Ishikawa (cell line): ENCODE results near the gene TPX2.

ENCODE experiments used
- CEBPB ChIP-seq: IDR thresholded peaks from 2 replicates; pipeline ENCODE4 v1.6.1; 2012
- CREB1 ChIP-seq: IDR thresholded peaks from 2 replicates; pipeline ENCODE4 v1.6.1; 2012; ENCODE audit warnings: low read depth
- EGR1 ChIP-seq: IDR thresholded peaks from 2 replicates; pipeline ENCODE4 v1.6.1; 2012
- EP300 ChIP-seq: IDR thresholded peaks from 2 replicates; pipeline ENCODE4 v1.6.1; 2012; ENCODE audit warnings: borderline replicate concordance
- FOXM1 ChIP-seq: IDR thresholded peaks from 2 replicates; pipeline ENCODE4 v1.6.1; 2012; ENCODE audit warnings: low read depth, borderline replicate concordance
- MAX ChIP-seq: IDR thresholded peaks from 2 replicates; pipeline ENCODE4 v1.6.1; 2012
- NFIC ChIP-seq: IDR thresholded peaks from 2 replicates; pipeline ENCODE4 v1.6.1; 2012
- RAD21 ChIP-seq: IDR thresholded peaks from 2 replicates; pipeline ENCODE4 v1.6.1; 2012; ENCODE audit warnings: low read depth
- TAF1 ChIP-seq: IDR thresholded peaks from 2 replicates; pipeline ENCODE4 v1.6.1; 2012; ENCODE audit warnings: low read depth, mild to moderate bottlenecking
- TCF12 ChIP-seq: IDR thresholded peaks from 2 replicates; pipeline ENCODE4 v1.6.1; 2012; ENCODE audit warnings: low read depth
- TEAD4 ChIP-seq: IDR thresholded peaks from 2 replicates; pipeline ENCODE4 v1.6.1; 2012
- YY1 ChIP-seq: IDR thresholded peaks from 2 replicates; pipeline ENCODE4 v1.6.1; 2012; ENCODE audit warnings: low read depth
- ZBTB7A ChIP-seq: IDR thresholded peaks from 2 replicates; pipeline ENCODE4 v1.6.1; 2012; ENCODE audit warnings: low read depth
- TF ChIP-seq, protein P1 (sequence below): IDR thresholded peaks from 2 replicates; pipeline ENCODE4 v1.6.1; 2012
- TF ChIP-seq, protein P2 (sequence below): IDR thresholded peaks from 2 replicates; pipeline ENCODE4 v1.6.1; 2012; ENCODE audit warnings: low read depth, mild to moderate bottlenecking

The TPX2 gene

DNA sequence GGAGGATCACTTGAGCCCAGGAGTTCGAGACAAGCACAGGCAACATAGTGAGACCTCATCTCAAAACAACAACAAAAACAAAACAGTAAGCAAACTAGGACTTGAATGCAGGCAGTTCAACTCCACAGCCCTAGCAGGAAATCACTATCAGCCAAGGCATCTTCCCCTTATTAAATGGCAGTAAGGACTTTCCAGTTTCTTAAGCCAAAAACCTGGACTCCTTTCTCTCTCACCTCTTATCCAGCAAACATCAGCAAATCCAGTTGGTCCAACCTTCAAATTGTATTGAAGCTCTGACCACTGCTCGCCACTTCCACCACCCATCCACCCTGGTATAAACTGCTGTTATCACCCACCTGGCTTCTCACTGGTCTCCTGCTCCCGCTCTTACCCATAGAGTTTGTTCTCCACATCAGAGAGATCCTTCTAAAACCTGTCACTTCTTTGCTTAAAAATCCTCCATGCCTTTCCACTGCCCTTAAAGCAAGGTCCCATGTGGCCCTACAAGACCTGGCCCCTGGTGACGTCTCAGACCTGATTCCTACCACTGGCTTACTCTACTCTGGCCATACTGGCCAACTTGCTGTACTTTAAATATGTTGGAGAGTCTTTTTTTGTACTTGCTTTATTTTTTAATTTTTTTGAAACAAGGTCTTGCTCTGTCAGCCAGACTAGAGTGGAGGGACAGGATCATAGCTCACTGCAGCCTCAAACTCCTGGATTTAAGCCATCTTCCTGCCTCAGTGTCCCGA lies 44.1 kb upstream of the TPX2 start:
- no peak for TF ChIP-seq TCF12
- TF ChIP-seq EGR1: no peak
- no peak for TF ChIP-seq TAF1

DNA sequence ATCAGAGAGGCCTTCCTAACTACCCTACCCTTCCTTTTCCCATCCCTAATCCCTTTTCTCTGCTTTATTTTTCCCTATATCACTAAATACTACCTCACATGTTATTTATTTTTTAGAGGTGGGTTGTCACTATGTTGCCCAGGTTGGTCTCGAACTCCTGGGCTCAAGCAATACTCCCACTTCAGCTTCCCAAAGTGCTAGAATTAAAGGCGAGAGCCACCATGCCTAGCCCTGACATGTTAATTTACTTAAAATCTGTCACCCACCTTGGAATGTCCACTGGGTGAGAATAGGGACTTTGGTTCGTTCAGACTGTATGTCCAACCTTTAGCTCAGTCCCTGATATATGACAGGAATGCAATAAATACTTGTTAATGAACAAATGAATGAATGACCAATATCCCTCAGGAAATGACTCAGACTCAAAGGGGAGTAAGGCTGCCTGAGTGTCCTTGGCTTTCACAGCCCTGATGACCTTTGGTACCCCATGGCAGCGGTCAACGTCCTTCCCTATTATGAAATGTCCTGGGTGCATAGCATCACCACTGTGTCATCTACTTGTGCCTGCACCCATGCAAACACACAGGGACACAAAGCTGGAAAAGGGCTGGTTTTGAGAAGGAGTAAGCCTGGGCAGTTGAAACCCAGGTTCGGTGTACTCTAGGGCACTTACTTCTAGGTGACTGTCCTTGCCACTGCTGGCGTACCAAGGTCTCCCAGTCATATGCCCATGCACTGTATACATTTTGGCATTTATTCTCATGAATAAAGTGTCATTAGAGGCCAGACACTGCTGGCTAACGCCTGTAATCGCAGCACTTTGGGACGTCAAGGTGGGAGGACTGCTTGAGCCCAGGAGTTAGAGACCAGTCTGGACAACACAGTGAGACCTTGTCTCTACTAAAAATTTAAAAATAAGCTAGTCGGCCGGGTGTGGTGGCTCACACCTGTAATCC lies 43.0 kb upstream of the TPX2 start:
- TF ChIP-seq TAF1 (no peak), TEAD4 (peak; percentile 92), NFIC (peak; percentile 87), CREB1 (no peak), CEBPB (peak; percentile 67), MAX (peak; percentile 42; the same call in 1 of the 2 replicates), YY1 (0 out of 2 replicates have a peak, but pooled peaks have one; percentile 24), FOXM1 (peak; percentile 95), EGR1 (no peak), TCF12 (peak; percentile 95), ZBTB7A (no peak), RAD21 (0 out of 2 replicates have a peak, but pooled peaks have one; percentile 7), EP300 (peak; percentile 96)
- TF ChIP-seq, protein P1, sequence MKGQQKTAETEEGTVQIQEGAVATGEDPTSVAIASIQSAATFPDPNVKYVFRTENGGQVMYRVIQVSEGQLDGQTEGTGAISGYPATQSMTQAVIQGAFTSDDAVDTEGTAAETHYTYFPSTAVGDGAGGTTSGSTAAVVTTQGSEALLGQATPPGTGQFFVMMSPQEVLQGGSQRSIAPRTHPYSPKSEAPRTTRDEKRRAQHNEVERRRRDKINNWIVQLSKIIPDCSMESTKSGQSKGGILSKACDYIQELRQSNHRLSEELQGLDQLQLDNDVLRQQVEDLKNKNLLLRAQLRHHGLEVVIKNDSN: no peak
- TF ChIP-seq, protein P2, sequence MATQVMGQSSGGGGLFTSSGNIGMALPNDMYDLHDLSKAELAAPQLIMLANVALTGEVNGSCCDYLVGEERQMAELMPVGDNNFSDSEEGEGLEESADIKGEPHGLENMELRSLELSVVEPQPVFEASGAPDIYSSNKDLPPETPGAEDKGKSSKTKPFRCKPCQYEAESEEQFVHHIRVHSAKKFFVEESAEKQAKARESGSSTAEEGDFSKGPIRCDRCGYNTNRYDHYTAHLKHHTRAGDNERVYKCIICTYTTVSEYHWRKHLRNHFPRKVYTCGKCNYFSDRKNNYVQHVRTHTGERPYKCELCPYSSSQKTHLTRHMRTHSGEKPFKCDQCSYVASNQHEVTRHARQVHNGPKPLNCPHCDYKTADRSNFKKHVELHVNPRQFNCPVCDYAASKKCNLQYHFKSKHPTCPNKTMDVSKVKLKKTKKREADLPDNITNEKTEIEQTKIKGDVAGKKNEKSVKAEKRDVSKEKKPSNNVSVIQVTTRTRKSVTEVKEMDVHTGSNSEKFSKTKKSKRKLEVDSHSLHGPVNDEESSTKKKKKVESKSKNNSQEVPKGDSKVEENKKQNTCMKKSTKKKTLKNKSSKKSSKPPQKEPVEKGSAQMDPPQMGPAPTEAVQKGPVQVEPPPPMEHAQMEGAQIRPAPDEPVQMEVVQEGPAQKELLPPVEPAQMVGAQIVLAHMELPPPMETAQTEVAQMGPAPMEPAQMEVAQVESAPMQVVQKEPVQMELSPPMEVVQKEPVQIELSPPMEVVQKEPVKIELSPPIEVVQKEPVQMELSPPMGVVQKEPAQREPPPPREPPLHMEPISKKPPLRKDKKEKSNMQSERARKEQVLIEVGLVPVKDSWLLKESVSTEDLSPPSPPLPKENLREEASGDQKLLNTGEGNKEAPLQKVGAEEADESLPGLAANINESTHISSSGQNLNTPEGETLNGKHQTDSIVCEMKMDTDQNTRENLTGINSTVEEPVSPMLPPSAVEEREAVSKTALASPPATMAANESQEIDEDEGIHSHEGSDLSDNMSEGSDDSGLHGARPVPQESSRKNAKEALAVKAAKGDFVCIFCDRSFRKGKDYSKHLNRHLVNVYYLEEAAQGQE: no peak

DNA sequence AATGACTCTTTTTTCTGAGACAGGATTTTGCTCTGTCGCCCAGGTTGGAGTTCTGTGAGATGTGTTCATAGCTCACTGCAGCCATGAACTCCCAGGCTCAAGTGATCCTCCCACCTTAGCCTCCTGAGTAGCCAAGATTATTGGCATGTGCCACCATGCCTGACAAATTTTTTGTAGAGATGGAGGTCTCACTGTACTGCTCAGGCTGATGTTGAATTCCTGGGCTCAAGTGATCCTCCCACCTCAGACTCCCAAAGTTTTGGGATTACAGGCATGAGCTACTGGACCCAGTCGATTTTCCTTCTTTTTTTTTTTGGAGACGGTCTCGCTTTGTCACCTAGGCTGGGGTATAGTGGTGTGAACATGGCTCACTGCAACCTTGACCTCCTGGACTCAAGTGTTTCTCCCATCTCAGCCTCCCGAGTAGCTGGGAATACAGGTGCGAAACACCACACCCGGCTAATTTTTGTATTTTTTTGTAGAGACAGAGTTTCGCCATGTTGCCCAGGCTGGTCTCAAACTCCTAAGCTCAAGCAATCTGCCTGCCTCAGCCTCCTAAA lies 40.8 kb upstream of the TPX2 start:
- no peak for TF ChIP-seq MAX
- no peak for TF ChIP-seq EP300
- no peak for TF ChIP-seq TEAD4
- TF ChIP-seq, protein P1: no peak
- no peak for TF ChIP-seq FOXM1
- TF ChIP-seq CREB1: no peak
- TF ChIP-seq CEBPB: no peak
- no peak for TF ChIP-seq EGR1
- no peak for TF ChIP-seq RAD21
- TF ChIP-seq TCF12: no peak
- TF ChIP-seq TAF1: no peak

DNA sequence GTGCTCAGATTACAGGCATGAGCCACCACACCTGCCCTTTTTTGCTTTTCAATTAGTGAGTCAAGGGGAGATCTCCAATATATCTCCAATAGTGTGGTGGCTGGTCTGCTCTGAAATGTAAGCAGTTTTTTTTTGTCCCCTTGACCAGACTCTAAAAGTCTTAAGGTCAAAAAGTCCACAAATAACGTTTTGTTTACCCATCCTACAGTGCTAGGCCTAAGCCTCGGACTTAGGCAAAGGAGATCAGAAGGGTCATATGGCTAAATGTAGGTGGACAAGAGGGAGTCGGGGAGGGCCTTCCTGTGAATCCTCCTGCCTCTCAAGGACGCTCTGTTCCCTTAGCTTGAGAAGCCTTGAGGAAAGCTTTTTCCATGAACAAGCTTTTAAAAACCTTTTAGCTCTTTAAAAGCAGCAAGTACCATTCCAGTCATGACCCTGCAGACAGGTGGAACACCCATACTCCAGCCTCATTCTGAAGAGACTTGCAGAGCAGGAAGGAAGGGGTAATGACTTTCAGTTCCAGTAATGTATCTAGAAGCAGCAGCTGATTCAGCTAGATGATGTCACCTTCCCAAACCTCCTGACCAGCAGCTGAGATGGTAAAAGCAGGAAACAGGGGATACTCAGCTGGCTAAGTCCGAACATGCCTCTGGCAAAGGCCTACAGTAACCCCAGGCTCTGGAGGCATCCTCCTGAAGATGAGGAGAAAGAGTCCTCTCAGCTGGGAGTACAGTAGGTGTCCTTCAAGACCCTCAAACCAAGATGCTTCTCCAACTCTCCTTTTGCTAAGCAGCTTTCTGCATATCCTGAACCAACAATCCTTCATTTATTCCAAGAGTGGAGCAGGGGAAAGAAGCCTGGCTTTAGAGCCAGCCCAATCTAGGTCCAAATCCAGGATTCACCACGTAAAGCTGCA lies 40.0 kb upstream of the TPX2 start:
- TF ChIP-seq ZBTB7A (no peak), TCF12 (peak; percentile 45; the same call in 1 of the 2 replicates)

GRCh38 chr20:31699801-31700728 lies 39.0 kb upstream of the TPX2 start:
- TF ChIP-seq, protein P2: no peak
- no peak for TF ChIP-seq CREB1
- TF ChIP-seq EGR1: no peak
- no peak for TF ChIP-seq RAD21
- no peak for TF ChIP-seq TCF12
- no peak for TF ChIP-seq NFIC
- TF ChIP-seq, protein P1: no peak
- TF ChIP-seq MAX: no peak
- TF ChIP-seq YY1: no peak
- no peak for TF ChIP-seq EP300
- TF ChIP-seq CEBPB: no peak
- TF ChIP-seq FOXM1: no peak
- no peak for TF ChIP-seq TAF1
- TF ChIP-seq ZBTB7A: no peak
